K562 (cell line): ENCODE data around the gene ZNF358. TPM values are rescaled to one million over a fixed set of nuclear protein-coding genes. Genes with fewer than 3 reads are reported as not detected.
A peak's percentile ranks its signal among the peaks of the same experiment; 100 is the strongest.

Experiments used
- ASH1L ChIP-seq: fragments of 450-650 bp; IDR thresholded peaks from 2 replicates; pipeline ENCODE4 v1.6.1; 2018; ENCODE audit warnings: borderline replicate concordance, mild to moderate bottlenecking, low read depth; ENCODE audit not compliant: partially characterized antibody
- BACH1 ChIP-seq: fragments of 200-800 bp; sonication (Bioruptor generic); IDR thresholded peaks from 2 replicates; pipeline ENCODE4 v1.6.1; 2016; ENCODE audit warnings: missing genetic modification characterization, missing compliant biosample characterization
- CTCF ChIP-seq, 3 experiments: IDR thresholded peaks in 2 of 3; conservative IDR thresholded peaks in 1 of 3; 2 replicates each; pipeline ENCODE4 v1.5.1; 2011 to 2012; ENCODE audit warnings: low read length in 3 of 3, mild to moderate bottlenecking in 3 of 3, control low read depth in 2 of 3, improper control_type of control experiment in 1 of 3, inconsistent platforms in 1 of 3, low read depth in 1 of 3, mixed read lengths in 1 of 3, moderate library complexity in 1 of 3; ENCODE audit not compliant: insufficient read depth in 2 of 3
- GABPA ChIP-seq: fragments of 200-800 bp; sonication (Bioruptor generic); conservative IDR thresholded peaks from 2 replicates; pipeline ENCODE4 v1.6.1; 2016; ENCODE audit warnings: low read depth, missing genetic modification characterization, missing compliant biosample characterization
- HINFP ChIP-seq: fragments of 450-650 bp; conservative IDR thresholded peaks from 2 replicates; pipeline ENCODE4 v1.6.1; 2016; ENCODE audit warnings: missing genetic modification characterization, low read depth, mild to moderate bottlenecking, control low read depth, missing compliant biosample characterization
- MIER1 ChIP-seq: fragments of 450-650 bp; IDR thresholded peaks from 2 replicates; pipeline ENCODE4 v1.6.1; 2016; ENCODE audit warnings: antibody characterized with exemption, mild to moderate bottlenecking, low read depth
- POLR3G ChIP-seq: IDR thresholded peaks from 2 replicates; pipeline ENCODE4 v1.6.1; 2011; ENCODE audit not compliant: insufficient read length, insufficient replicate concordance; ENCODE audit errors: extremely low read depth
- POU5F1 ChIP-seq: fragments of 150-350 bp; IDR thresholded peaks from 2 replicates; pipeline ENCODE4 v1.6.1; 2014; ENCODE audit warnings: borderline replicate concordance, low read length, low read depth, mild to moderate bottlenecking; ENCODE audit not compliant: partially characterized antibody
- SMARCA4 ChIP-seq: fragments of 450-650 bp; IDR thresholded peaks from 2 replicates; pipeline ENCODE4 v1.6.1; 2016
- TAL1 ChIP-seq: fragments of 450-650 bp; IDR thresholded peaks from 2 replicates; pipeline ENCODE4 v1.6.1; 2016; ENCODE audit warnings: mild to moderate bottlenecking
- TFAM ChIP-seq: fragments of 250-450 bp; sonication (Bioruptor Pico); conservative IDR thresholded peaks from 2 replicates; pipeline ENCODE4 v1.5.0; 2021; ENCODE audit warnings: mild to moderate bottlenecking, moderate library complexity
- THRAP3 ChIP-seq: fragments of 450-650 bp; IDR thresholded peaks from 2 replicates; pipeline ENCODE4 v1.6.1; 2016; ENCODE audit warnings: mild to moderate bottlenecking, inconsistent platforms, borderline replicate concordance
- TOE1 ChIP-seq, 2 experiments: fragments of 450-650 bp in 1 of 2; sonication (generic) in 1 of 2; formaldehyde crosslinking in 1 of 2; IDR thresholded peaks; 2 replicates each; pipeline versions ENCODE4 v1.7.1 to v1.8.0; 2016 to 2022; ENCODE audit warnings: borderline replicate concordance in 2 of 2, mild to moderate bottlenecking in 2 of 2, antibody characterized with exemption in 1 of 2, inconsistent platforms in 1 of 2, low read depth in 1 of 2, missing genetic modification reagents in 1 of 2, moderate library complexity in 1 of 2
- USF2 ChIP-seq: sonication (generic); formaldehyde crosslinking; IDR thresholded peaks from 2 replicates; pipeline ENCODE4 v1.5.0; 2020; ENCODE audit warnings: missing genetic modification reagents
- YY1 ChIP-seq, 3 experiments: IDR thresholded peaks; 2 replicates each; pipeline ENCODE4 v1.6.1; 2011; ENCODE audit warnings: low read length in 2 of 3, mild to moderate bottlenecking in 2 of 3, moderate library complexity in 2 of 3, borderline replicate concordance in 1 of 3, control low read depth in 1 of 3, low read depth in 1 of 3; ENCODE audit not compliant: insufficient read depth in 3 of 3, insufficient replicate concordance in 2 of 3, control insufficient read depth in 1 of 3, insufficient read length in 1 of 3; ENCODE audit errors: extremely low read depth in 1 of 3
- ZBTB9 ChIP-seq: fragments of 450-650 bp; formaldehyde crosslinking; IDR thresholded peaks from 2 replicates; pipeline ENCODE4 v1.4.0; 2020; ENCODE audit warnings: mild to moderate bottlenecking, moderate library complexity
- ZNF3 ChIP-seq: fragments of 250-450 bp; sonication (Bioruptor Pico); IDR thresholded peaks from 2 replicates; pipeline ENCODE4 v1.5.0; 2021; ENCODE audit warnings: mild to moderate bottlenecking, moderate library complexity
- polyA plus RNA-seq, 8 experiments: library from polyadenylated mRNA; depleted of rRNA in 4 of 8; stranded (reverse) in 5 of 8; unstranded in 3 of 8; fragments of >200 nt; fragmentation: Nextera tagmentation in 2 of 8; fragmentation: Illumina TruSeq in 1 of 8; extraction: Ambion mirVana in 2 of 8; extraction: Trizol in 1 of 8; gene quantifications; 2 replicates each; pipeline versions ENCODE4 v1.2.1 to v1.2.3, GENCODE V29; 2011 to 2014; ENCODE audit warnings: inconsistent platforms in 1 of 8, missing spikeins in 1 of 8
- total RNA-seq, 7 experiments: library from RNA; depleted of rRNA in 6 of 7; stranded (reverse); fragments of >200 nt in 6 of 7; fragmentation: Illumina TruSeq in 2 of 7; extraction: Trizol in 2 of 7; gene quantifications; 2 replicates each; pipeline versions ENCODE4 v1.2.1 to v1.2.3, GENCODE V29; 2011 to 2021; ENCODE audit warnings: low replicate concordance in 1 of 7

ZNF358 gene
- total and polyA plus RNA-seq, 9 of the 15 experiments (the other 6 are each of a cell fraction or from before 2014, with no cell fraction given): 0.04 to 17.2 (median 4.9) TPM

GRCh38 chr19:7494416-7495098, 21.3 kb upstream of the ZNF358 start (continued):
- TF ChIP-seq CTCF (IDR thresholded peaks at IDR 0.05 in 2 of 3, conservative IDR thresholded peaks at IDR 0.05 in 1 of 3; ENCODE audit: insufficient read depth in 2 of 3, low read depth in 1 of 3, low read length in 3 of 3) (peak; percentile 46 to 57 (median 53)), TAL1 (0 out of 2 replicates have a peak, but pooled peaks have one; percentile 17), TOE1 (IDR thresholded peaks at IDR 0.05; ENCODE audit: borderline replicate concordance) (peak; percentile 77), TOE1 (CRISPR knock-in tag; IDR thresholded peaks at IDR 0.05; ENCODE audit: borderline replicate concordance, low read depth) (no peak), SMARCA4 (peak; percentile 50; the same call in 1 of the 2 replicates), TFAM (no peak), HINFP (tag) (peak; percentile 73; the same call in 1 of the 2 replicates), GABPA (tag) (0 out of 2 replicates have a peak, but pooled peaks have one; percentile 42), BACH1 (tag) (no peak; the same call in 1 of the 2 replicates), YY1 (IDR thresholded peaks at IDR 0.05; ENCODE audit: borderline replicate concordance in 1 of 3, control insufficient read depth in 1 of 3, extremely low read depth in 1 of 3, insufficient read depth in 3 of 3, insufficient read length in 1 of 3, insufficient replicate concordance in 2 of 3, low read depth in 1 of 3, low read length in 2 of 3) (peak in 1 of 3 experiments; percentile 9), POLR3G (no peak), POU5F1 (no peak), ASH1L (peak; percentile 40), USF2 (no peak), ZBTB9 (CRISPR knock-in tag) (0 out of 2 replicates have a peak, but pooled peaks have one; percentile 42), THRAP3 (no peak), ZNF3 (CRISPR knock-in tag) (no peak), MIER1 (0 out of 2 replicates have a peak, but pooled peaks have one; percentile 38)
